ENCODE measurements around the gene HPSE2.

DNA sequence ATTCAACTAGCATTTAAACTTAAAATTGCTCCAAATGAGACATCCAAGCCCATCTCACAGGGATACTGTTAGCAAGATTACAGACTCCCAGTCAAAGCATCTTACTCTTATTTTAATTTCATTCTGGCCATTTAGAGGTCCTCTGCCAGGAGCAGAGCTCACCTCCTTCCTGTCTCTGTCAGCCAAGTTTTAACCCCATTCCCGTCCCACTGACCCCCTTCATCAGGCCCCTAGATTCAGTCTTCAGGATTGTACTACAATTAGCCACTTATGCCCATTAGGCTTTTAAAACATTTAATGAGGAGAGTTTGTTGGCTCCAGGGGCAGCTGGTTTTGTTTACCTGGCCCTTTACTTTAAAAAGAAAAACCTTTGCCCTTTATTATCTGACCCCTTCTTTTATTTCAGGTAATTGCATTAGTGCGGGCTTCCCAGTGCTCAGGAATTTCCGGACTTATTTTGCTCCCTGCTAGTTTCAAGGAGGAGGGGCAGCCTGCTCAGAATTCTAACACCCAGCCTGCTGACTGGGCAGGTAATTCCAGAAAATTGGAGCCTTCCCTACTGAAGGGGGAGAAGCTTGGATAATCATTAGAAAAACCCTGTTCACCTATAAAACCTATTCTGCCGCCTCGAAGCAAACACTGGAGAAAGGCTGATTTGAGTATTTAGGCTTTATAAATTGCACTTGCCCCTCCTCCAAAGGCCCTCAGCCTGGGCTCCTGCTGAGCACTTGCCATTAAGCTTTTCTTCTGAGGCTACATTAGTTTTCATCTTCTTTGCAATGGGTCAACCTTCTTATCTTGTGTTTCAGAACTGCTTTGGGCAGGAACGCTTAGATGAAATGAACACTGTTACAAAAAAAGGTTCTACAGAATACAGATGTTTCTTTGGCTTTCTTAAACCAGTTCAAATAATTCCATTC, 588.4 kb downstream of the HPSE2 start:
- TF ChIP-seq YY1 (IDR thresholded peaks at IDR 0.05; ENCODE audit: low read depth) (no peak), MAX (IDR thresholded peaks at IDR 0.05) (no peak), FOXM1 (IDR thresholded peaks at IDR 0.05; ENCODE audit: borderline replicate concordance, low read depth) (no peak)
- TF ChIP-seq, protein P1, sequence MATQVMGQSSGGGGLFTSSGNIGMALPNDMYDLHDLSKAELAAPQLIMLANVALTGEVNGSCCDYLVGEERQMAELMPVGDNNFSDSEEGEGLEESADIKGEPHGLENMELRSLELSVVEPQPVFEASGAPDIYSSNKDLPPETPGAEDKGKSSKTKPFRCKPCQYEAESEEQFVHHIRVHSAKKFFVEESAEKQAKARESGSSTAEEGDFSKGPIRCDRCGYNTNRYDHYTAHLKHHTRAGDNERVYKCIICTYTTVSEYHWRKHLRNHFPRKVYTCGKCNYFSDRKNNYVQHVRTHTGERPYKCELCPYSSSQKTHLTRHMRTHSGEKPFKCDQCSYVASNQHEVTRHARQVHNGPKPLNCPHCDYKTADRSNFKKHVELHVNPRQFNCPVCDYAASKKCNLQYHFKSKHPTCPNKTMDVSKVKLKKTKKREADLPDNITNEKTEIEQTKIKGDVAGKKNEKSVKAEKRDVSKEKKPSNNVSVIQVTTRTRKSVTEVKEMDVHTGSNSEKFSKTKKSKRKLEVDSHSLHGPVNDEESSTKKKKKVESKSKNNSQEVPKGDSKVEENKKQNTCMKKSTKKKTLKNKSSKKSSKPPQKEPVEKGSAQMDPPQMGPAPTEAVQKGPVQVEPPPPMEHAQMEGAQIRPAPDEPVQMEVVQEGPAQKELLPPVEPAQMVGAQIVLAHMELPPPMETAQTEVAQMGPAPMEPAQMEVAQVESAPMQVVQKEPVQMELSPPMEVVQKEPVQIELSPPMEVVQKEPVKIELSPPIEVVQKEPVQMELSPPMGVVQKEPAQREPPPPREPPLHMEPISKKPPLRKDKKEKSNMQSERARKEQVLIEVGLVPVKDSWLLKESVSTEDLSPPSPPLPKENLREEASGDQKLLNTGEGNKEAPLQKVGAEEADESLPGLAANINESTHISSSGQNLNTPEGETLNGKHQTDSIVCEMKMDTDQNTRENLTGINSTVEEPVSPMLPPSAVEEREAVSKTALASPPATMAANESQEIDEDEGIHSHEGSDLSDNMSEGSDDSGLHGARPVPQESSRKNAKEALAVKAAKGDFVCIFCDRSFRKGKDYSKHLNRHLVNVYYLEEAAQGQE (IDR thresholded peaks at IDR 0.05; ENCODE audit: low read depth) = no peak
